Chondrocyte (in vitro differentiated cells): ENCODE results near the gene ALG6. TPM values are rescaled to one million over a fixed set of nuclear protein-coding genes. Genes with fewer than 3 reads are reported as not detected.

Experiments
- DNase-seq: peaks from one replicate; pipeline ENCODE4 v3.0.0; 2021; ENCODE audit warnings: mixed read lengths, low spot score
- H3K27ac Mint-ChIP-seq: one replicate; pipeline ENCODE4 v1.8.0; 2021; ENCODE audit warnings: mild to moderate bottlenecking, moderate library complexity, mixed read lengths; ENCODE audit not compliant: unreplicated experiment
- H3K27me3 Mint-ChIP-seq: 2 replicates; pipeline ENCODE4 v1.8.0; 2021; ENCODE audit warnings: low read depth, mixed read lengths
- H3K36me3 Mint-ChIP-seq: 2 replicates; pipeline ENCODE4 v1.8.0; 2021; ENCODE audit warnings: low read depth, mixed read lengths
- H3K4me1 Mint-ChIP-seq: 2 replicates; pipeline ENCODE4 v1.8.0; 2021; ENCODE audit warnings: low read depth, mild to moderate bottlenecking, mixed read lengths
- H3K4me3 Mint-ChIP-seq: one replicate; pipeline ENCODE4 v1.8.0; 2021; ENCODE audit warnings: mild to moderate bottlenecking, moderate library complexity, mixed read lengths; ENCODE audit not compliant: unreplicated experiment
- H3K9me3 Mint-ChIP-seq: 2 replicates; pipeline ENCODE4 v1.8.0; 2021; ENCODE audit warnings: low read depth, mixed read lengths
- total RNA-seq: library from RNA; stranded (reverse); gene quantifications from 3 replicates; pipeline ENCODE4 v1.2.1, GENCODE V29; 2021
- TF ChIP-seq, protein P1 (sequence below): fragments of 200-600 bp; sonication (generic); IDR thresholded peaks from 2 replicates; pipeline ENCODE4 v1.5.0; 2021; ENCODE audit warnings: antibody characterized with exemption, mild to moderate bottlenecking, moderate library complexity

ALG6 gene
- total RNA-seq, 1 donor from 2014 or later = 8.5 TPM

DNA sequence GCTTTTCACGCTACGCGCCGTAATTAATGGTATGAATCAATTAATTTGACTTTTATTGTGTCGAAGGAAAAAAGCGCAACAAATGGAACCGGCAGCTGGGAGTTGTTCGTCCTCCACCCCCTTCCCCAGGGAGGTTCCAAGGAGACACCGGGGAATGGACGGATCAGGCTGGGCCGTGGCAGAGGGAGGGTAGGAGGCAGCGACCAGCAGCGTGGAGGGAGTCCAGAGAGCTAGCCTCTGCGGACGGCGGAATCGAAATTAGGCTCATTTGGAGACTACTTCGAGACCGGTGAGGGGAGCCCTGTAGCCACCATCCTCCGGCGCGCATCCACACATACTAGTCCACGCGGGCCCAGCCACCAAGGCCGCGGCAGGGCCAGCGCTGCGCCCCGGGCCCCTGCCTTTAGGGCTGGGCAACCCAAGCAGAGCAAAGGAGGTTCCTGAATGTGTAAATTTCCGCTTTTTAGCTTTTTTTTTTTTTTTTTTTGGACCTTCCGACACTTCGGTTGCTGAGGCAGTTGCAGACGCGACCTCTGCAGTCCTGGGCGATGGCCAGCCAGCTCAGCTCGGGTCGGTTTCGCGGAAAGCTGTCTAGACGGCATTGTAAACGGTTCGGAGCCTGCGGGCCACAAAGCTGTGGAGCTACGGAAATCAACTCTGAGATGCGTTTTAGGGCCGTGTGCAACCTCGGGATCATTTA, 47.3 kb upstream of the ALG6 start:
- H3K36me3 Mint-ChIP-seq = peaks cover 11% of the 10 kb centered on the region
- DNase-seq = no peak
- peaks cover 5% of the 10 kb centered on the region for H3K9me3 Mint-ChIP-seq
- H3K27me3 Mint-ChIP-seq = peaks cover 66% of the 10 kb centered on the region
- H3K4me3 Mint-ChIP-seq = no peak overlapping the region
- H3K27ac Mint-ChIP-seq = no peak overlapping the region
- TF ChIP-seq, protein P1, sequence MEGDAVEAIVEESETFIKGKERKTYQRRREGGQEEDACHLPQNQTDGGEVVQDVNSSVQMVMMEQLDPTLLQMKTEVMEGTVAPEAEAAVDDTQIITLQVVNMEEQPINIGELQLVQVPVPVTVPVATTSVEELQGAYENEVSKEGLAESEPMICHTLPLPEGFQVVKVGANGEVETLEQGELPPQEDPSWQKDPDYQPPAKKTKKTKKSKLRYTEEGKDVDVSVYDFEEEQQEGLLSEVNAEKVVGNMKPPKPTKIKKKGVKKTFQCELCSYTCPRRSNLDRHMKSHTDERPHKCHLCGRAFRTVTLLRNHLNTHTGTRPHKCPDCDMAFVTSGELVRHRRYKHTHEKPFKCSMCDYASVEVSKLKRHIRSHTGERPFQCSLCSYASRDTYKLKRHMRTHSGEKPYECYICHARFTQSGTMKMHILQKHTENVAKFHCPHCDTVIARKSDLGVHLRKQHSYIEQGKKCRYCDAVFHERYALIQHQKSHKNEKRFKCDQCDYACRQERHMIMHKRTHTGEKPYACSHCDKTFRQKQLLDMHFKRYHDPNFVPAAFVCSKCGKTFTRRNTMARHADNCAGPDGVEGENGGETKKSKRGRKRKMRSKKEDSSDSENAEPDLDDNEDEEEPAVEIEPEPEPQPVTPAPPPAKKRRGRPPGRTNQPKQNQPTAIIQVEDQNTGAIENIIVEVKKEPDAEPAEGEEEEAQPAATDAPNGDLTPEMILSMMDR = no peak
- H3K4me1 Mint-ChIP-seq = peaks cover 26% of the 10 kb centered on the region

DNA sequence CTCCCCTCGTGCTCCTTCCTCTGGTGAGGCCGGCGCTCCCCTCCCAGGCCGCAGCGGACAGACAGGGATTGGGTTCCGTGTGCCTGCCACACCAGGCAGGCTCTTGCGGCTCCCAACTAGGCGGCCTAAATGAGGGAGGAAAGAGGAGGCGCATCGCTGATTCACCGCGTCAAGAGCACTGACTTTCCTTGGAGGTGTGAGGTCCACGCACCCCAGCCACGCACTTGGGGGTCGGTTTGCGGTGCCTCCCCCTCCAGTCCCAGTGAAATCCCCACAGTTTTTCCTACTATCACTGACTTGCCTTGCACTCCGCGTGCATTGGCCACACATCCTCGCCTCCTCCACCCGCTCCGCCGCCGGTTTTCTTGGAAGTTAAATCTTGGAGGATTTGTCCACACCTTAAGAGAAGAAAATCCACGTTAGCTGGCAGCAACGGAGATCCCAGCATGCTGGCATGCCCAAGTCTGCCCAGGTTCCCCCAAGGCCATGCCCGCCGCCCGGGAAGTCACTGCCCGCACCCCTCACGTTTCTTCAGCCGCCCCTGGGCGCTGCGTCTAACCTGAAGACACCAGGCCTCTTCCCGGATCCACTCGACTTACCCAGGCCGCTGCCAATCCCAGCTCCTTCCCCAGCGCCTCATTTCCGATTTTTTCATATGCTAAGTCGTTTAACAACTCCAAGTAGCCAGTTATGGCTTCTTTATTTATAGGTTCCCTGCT, 46.2 kb upstream of the ALG6 start:
- peaks cover 24% of the 10 kb centered on the region for H3K4me1 Mint-ChIP-seq
- peaks cover 5% of the 10 kb centered on the region for H3K9me3 Mint-ChIP-seq
- H3K4me3 Mint-ChIP-seq = no peak overlapping the region
- DNase-seq = no peak
- no peak overlapping the region for H3K27ac Mint-ChIP-seq
- TF ChIP-seq, protein P1 = no peak
- H3K36me3 Mint-ChIP-seq = peaks cover 11% of the 10 kb centered on the region
- peaks cover 64% of the 10 kb centered on the region for H3K27me3 Mint-ChIP-seq

DNA sequence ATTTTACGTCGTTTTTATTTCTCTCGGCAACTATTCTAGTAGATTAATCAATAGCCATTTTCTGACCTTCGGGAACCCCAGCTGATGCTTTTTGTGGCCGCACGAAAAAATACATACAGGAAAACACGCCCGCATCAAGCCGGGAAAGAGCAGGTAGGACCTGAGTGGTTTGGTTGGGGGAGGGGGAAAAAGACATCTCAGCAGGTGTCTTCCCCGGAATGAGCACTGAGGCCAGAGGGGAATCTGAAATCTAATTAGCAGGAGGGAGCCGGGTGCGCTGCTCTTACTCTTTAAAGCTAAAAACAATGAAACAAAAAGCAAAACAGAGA, 45.7 kb upstream of the ALG6 start:
- Mint-ChIP-seq H3K9me3 (peaks cover 5% of the 10 kb centered on the region), H3K27ac (no peak overlapping the region), H3K36me3 (peaks cover 11% of the 10 kb centered on the region), H3K4me1 (peaks cover 22% of the 10 kb centered on the region), H3K4me3 (peak overlapping the region; percentile 37), H3K27me3 (peaks cover 65% of the 10 kb centered on the region)
- TF ChIP-seq, protein P1 = no peak
- no peak for DNase-seq

DNA sequence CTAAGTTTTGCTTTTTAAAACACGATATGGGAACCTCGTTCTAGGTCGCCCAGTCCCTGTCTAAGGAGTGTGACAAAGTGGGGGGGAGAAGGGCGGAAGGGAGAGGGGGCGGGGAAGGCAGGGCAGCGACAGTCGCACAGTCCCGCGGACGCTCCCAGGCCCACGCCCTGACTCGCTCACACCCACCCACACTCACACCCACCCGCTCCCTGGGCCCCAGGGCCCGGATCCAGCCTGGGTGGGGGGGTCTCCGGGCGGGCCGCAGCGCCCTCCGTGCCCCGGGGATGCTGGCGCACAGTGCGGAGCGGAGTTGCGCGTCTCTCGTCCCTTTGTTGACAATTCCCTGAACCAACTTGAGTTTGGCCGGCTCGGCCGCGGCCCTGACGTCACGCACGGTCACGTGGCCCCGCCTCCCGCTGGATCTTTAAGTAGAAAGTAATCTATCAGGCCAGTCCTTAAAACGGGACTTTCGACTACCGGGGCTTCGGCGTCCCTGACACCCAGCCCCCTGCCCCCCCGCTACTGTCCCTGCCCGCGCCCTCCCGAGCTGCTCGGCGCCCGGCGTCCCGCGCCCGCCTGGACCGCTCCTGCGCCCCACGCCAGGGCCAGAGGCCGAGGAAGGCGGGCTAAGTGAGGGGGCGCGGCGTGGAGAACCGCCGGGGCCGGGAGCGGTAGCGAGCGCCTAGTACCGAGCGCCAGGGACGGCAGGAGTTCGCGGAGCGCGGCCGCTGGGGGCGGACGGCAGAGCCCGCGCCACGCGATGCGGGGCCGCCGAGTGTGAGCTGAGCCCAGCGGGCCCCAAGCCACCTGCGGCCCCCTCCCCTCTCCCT, 45.1 kb upstream of the ALG6 start, which contains the start of gene FOXD3:
Gene FOXD3 (plus strand): TSS at position 454 of the 830 bp plus-strand sequence. CDS start 492 bp downstream, outside the sequence.
- Mint-ChIP-seq H3K27ac (no peak within 1 kb of the TSS), H3K9me3 (peaks cover 5% of the 10 kb centered on the region), H3K27me3 (peaks cover 71% of the 10 kb centered on the region), H3K4me3 (peak within 1 kb of the TSS; percentile 49), H3K4me1 (peaks cover 24% of the 10 kb centered on the region), H3K36me3 (peaks cover 11% of the 10 kb centered on the region)
- TF ChIP-seq, protein P1 = peak; percentile 9
- no peak for DNase-seq
